WERI-Rb-1 (cell line): ENCODE data around the gene RGMA.

Source experiments
- DNase-seq: peaks from one replicate; pipeline ENCODE4 v3.0.0-alpha.2; 2020
- H3K27ac ChIP-seq: fragments of 250-450 bp; sonication (Bioruptor Pico); 2 replicates; pipeline ENCODE4 v1.5.1; 2020; ENCODE audit warnings: mild to moderate bottlenecking, moderate library complexity
- H3K27me3 ChIP-seq: fragments of 250-450 bp; sonication (Bioruptor Pico); 2 replicates; pipeline ENCODE4 v1.5.1; 2021; ENCODE audit warnings: mild to moderate bottlenecking, low read depth, moderate library complexity; ENCODE audit not compliant: insufficient read depth, severe bottlenecking
- H3K36me3 ChIP-seq: fragments of 250-450 bp; sonication (Bioruptor Pico); 2 replicates; pipeline ENCODE4 v1.5.1; 2020; ENCODE audit warnings: mild to moderate bottlenecking, moderate library complexity
- H3K4me3 ChIP-seq: 2 replicates; pipeline ENCODE4 v1.5.1; 2011; ENCODE audit warnings: low read depth, mild to moderate bottlenecking, control low read depth, low read length
- H3K9me3 ChIP-seq: fragments of 250-450 bp; sonication (Bioruptor Pico); 2 replicates; pipeline ENCODE4 v1.5.1; 2021; ENCODE audit warnings: mild to moderate bottlenecking, moderate library complexity; ENCODE audit not compliant: severe bottlenecking
- TF ChIP-seq, protein P1 (sequence below): IDR thresholded peaks from 2 replicates; pipeline ENCODE4 v1.5.1; 2011; ENCODE audit warnings: low read depth, mild to moderate bottlenecking, control low read depth, inconsistent platforms, low read length

The RGMA gene

DNA sequence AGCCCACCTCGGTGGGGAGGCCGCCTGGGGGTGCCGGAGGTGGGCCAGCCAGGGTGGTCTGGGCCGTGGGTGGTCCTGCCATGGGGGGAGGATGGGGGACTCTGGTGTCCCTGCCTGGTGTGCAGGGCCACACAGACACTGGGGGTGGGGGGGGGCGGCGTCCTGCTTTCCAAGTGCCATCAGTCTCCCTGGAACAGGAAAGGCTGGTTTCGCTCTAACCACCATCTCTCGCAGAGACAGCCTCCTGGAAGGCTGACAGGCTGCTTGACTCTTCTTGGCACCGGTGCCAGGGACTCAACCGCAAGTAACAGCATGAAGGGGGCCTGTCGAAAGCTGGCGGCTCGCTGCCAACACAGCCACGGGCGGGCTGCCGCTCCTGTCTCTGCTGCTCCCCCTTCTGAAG is 40.3 kb downstream of the RGMA start:
- no peaks in the 10 kb centered on the region for H3K36me3 ChIP-seq
- H3K4me3 ChIP-seq, result no peak overlapping the region
- DNase-seq, result no peak
- TF ChIP-seq, protein P1, sequence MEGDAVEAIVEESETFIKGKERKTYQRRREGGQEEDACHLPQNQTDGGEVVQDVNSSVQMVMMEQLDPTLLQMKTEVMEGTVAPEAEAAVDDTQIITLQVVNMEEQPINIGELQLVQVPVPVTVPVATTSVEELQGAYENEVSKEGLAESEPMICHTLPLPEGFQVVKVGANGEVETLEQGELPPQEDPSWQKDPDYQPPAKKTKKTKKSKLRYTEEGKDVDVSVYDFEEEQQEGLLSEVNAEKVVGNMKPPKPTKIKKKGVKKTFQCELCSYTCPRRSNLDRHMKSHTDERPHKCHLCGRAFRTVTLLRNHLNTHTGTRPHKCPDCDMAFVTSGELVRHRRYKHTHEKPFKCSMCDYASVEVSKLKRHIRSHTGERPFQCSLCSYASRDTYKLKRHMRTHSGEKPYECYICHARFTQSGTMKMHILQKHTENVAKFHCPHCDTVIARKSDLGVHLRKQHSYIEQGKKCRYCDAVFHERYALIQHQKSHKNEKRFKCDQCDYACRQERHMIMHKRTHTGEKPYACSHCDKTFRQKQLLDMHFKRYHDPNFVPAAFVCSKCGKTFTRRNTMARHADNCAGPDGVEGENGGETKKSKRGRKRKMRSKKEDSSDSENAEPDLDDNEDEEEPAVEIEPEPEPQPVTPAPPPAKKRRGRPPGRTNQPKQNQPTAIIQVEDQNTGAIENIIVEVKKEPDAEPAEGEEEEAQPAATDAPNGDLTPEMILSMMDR, result no peak
- no peak overlapping the region for H3K27ac ChIP-seq
- peaks cover 7% of the 10 kb centered on the region for H3K9me3 ChIP-seq
- no peaks in the 10 kb centered on the region for H3K27me3 ChIP-seq

DNA sequence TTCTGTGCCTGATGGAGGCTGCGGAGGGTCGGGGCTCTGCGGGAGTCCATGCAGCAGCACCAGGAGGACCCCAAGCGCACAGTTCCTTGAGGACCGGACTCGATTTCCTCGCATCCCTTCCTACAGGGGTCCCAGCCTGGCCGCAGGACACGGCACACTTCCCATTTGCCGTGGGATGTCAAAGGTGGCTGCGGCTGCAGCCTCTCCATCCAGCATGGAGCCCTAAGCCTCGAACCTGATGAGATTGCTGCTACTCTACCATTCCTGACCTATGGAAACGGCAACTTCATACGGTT is 40.6 kb downstream of the RGMA start:
- Histone ChIP-seq H3K9me3 (peaks cover 7% of the 10 kb centered on the region), H3K27ac (no peak overlapping the region), H3K27me3 (no peaks in the 10 kb centered on the region), H3K36me3 (no peaks in the 10 kb centered on the region), H3K4me3 (no peak overlapping the region)
- TF ChIP-seq, protein P1, result no peak
- no peak for DNase-seq

DNA sequence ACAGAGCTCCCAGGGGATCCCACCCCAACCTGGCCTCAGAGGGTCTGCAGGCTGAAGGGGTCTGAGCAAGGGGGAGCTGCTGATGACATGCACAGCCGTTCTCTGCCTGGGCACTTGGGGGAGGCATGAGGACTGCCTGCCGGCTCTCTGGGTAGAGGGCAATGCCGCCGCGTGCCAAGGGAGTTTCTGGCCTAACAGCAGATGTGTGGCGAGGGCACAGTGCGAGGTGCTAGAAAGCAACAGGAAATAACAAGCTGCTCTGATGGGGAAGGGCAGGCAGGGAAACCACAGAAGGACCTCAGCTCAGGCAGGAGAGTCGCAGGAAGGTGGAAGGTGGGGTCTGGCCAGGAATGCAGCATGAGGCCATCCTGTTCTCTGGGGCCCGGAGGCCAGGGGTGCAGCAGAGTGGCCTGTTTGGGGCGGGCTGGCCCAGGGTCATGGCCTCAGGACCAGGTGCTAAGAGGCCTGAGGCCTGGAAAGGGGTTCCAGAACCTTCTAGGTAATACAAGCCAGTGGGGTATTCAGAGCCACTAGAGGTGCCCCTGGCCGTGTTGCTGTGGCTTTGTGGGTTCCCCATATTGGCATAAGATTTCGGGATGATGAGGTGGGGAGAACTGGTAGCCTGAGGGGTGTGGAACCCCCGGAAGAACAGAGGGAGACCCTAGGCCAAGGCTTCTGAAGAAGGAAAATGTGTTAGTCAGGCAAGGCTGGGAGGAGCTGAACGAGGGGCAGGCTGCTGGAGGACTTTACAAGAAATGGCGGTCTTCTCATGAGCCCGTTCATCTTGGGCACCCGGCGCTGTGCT is 41.2 kb downstream of the RGMA start:
- no peak for DNase-seq
- TF ChIP-seq, protein P1, result no peak
- peaks cover 7% of the 10 kb centered on the region for H3K9me3 ChIP-seq
- H3K4me3 ChIP-seq, result no peak overlapping the region
- H3K36me3 ChIP-seq, result no peaks in the 10 kb centered on the region
- no peaks in the 10 kb centered on the region for H3K27me3 ChIP-seq
- H3K27ac ChIP-seq, result no peak overlapping the region

DNA sequence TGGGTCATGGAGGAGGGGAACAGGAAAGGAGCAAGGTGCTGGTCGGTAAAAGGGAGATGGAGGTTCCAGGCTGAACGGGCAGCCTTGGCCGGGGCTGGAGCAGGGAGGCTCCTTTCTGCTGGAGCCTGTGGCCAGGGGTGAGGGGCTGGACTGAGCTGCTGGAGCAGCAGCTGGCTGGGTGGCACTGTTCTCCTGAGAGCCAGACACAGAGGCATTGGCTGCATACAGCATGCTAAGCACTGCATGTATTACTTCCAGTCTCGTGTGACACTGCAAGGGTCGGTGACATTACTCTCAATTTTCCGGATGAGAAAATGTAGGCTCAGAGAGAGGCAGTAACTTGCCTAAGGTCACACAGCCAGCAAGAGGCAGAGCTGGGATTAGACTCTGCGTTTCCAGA is 42.3 kb downstream of the RGMA start:
- no peaks in the 10 kb centered on the region for H3K27me3 ChIP-seq
- no peaks in the 10 kb centered on the region for H3K36me3 ChIP-seq
- peaks cover 7% of the 10 kb centered on the region for H3K9me3 ChIP-seq
- TF ChIP-seq, protein P1, result no peak
- no peak overlapping the region for H3K27ac ChIP-seq
- DNase-seq, result no peak
- H3K4me3 ChIP-seq, result no peak overlapping the region

DNA sequence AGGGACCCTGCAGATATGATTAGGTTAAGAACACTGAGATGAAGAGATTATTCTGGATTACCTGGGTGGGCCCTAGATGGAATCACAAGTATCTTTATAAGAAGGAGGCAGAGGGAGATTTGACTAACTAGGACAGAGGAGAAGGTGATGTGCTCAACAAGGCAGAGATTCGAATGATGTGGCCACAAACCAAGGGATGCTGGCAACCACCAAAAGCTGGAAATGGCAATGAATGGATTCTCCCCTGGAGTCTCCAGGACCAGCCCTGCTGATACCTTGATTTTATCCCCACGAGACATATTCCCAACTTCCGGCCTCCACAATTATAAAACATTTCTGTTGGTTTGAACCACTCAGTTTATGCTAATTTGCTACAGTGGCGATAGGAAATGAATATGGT is 42.9 kb downstream of the RGMA start:
- Histone ChIP-seq H3K36me3 (no peaks in the 10 kb centered on the region), H3K27ac (no peak overlapping the region), H3K27me3 (no peaks in the 10 kb centered on the region), H3K9me3 (peaks cover 7% of the 10 kb centered on the region), H3K4me3 (no peak overlapping the region)
- no peak for DNase-seq
- TF ChIP-seq, protein P1, result no peak
